Activated CD4-positive, alpha-beta T cell treated with anti-CD3 and anti-CD28 coated beads for 1 hour (primary cell): ENCODE measurements around the gene CALHM3.
"Not testable (repeated sequence)": the region's sequence is repeated elsewhere in the genome, so short reads cannot be mapped to it uniquely, and the experiment has no call there.

ENCODE experiments used
- DNase-seq: peaks from one replicate; pipeline ENCODE4 v3.0.0-alpha.2; 2020

Gene CALHM3

DNA sequence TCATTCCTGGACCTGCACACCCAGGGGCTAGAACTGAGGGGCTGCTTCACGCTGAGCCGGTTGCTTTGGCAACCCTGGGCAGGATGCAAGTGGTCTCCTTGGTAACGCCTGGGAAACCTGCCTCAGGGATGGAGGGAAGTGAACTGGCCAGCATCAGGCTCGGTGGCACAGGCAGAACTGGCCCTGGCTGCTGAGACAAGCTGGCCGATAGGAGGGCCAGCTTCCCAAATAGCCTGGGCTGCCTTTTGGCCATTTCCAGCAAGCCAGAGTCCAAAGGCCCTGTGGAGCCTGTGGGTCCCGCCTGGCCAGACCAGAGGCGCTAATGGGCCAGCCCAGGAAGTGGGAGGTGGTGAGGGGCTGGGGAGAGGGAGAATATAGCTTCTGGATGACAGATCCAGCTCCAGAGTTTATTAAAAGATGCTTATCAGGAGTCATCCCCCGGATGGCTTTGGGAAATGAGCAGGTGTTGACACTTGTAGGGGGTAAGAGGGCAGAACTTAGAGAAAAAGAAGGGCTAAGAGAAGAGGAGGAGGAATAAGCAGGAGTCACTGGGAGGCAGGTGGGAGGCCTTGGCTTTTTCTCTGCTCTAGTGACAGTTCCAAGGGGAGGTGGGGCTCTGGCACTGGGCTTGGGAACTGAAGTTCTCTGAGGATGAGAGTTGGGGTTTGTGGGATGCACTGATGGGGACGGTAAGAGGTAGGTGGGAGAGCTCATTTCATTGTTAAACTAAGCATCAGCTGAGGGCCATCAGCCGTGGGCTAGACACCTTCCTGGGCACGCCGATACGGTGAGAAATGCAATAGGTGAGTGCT, 24.0 kb upstream of the CALHM3 start:
- DNase-seq = no peak

GRCh38 chr10:103501186-103501585, 22.1 kb upstream of the CALHM3 start:
- DNase-seq = no peak

GRCh38 chr10:103500481-103500880, 21.4 kb upstream of the CALHM3 start:
- DNase-seq = no peak

DNA sequence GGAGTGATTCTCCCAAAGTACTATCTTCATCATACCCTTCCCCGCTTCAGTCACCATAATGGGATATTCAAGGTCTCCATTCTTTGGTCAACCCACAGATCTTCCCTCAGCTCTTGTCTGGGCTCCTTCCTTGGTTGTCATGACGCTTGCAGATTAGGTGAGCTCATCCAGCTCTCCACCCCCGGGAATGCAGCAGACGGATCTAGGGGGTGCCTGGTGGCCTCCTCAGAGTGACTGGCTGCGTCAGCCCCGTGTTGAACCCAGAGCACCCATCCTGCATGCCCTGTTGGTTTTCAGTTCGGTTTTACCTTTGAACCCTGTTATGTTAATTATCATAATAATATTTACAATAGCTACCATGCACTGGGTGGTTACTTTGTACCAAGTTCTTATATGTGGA, 20.8 kb upstream of the CALHM3 start:
- DNase-seq = no peak

DNA sequence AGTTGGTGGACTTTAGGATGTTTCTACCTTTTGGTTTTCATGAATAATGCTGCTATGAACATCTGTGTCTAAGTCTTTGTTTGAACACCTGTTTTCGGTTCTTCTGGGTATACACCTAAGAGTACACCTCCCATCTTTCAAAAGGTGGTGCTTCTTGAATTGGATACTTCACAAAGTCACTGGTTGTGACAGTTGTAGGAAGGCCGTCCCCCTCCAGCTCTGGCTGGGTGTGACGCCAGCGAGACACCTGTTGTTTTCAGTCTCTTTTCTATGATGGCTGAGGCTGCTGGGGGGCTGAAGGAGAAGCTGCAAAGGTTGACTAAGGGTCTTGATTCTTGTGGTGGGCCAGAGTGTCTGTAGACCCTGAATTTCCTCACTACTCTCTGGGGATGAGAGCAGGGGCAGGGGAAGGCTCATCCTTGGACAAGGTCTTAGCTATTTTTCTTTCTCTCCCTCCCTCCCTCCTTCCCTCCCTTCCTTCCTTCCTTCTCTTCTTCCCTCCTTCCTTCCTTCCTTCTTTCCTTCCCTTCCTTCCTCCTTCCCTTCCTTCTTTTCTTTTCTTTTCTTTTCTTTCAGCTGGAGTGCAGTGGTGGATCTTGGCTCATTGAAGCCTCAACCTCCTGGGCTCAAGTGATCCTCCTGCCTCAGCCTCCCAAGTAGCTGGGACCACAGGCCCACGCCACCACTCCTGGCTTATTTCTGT, 20.0 kb upstream of the CALHM3 start:
- DNase-seq = no peak

DNA sequence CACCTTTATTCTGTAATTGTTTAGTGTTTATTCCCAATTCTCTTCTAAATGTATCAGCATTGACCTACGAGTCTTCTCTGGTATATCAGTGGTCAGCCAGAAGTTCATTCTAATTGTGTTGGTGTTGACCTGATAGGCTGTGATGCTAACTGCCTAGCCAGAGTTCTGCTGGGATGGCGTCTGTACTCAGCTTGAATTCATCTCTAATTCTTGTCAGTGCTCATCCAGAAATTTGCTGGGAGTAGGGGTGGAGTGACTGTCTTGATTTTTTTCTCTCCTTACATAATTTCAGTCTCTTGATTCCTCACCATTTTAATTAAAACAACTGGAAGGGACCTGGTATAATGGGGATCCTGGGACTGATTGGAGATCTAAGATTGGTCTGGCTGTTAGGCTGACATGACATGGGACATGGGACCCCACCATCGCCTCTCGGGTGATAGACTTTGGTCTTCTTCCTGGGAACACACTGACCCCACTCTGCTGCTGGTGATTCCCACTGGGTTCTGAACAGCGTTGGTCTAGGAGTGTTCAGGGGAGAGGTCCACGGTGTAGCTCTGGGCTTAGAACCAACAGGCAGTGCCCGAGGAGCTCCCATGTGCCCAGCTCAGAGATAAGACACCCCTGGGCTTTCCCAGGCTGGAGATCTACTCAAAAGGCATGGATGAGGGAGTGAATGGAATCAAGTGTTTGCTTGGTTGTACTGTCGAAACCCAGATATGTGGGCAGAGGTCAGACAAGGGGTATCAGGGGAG, 18.3 kb upstream of the CALHM3 start:
- DNase-seq = no peak

DNA sequence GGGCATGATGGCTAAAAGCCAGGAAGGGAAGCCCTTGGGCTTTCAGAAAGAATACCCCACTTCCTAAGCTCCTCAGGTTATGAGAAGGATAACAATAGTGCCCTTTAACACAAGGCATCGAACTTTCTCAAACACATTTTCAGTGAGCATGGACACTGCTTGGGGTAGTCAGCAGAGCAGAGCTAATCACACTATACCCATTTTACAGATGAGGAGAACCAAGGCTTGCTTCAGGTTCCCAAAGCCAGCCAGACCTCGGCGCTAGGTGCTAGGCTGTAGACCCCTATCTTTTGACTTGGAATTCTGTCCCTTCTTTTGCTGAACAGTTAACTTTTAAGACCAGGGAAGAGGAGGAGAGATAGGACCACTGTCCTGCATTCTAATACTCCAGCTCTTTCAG, 16.3 kb upstream of the CALHM3 start:
- no peak for DNase-seq

GRCh38 chr10:103493916-103494877, 15.2 kb upstream of the CALHM3 start:
- DNase-seq = no peak

DNA sequence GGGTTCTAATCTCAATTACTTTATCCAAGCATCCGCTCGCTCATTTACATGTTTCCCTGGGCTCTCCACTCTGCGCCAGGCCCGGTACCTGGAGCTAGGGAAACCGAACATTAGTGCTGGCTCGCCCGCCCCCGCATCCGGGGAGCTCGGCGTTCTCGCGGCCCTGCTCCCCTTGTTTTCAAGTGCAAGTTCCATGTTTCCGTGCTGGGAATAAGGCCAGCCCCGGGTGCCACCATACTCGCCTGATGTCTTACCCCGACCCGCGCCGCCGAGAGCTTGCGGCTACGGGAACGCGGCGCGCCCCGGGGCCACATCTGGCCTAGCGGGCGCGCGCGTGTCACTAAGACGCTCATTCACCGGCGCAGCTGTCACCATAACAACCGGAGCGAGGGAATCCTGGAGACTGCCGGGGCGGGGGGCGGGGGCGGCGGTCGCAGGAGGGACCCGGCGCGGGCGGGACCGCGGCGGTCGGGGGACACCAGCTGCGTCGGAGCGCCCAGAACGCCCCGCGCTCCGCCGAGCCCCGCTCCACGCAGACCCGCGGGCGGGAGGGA, 14.4 kb upstream of the CALHM3 start, which contains the start of gene NEURL1:
Gene NEURL1 (plus strand): TSS at position 344 of the 554 bp plus-strand sequence. CDS start 683 bp downstream, outside the sequence.
- no peak for DNase-seq

DNA sequence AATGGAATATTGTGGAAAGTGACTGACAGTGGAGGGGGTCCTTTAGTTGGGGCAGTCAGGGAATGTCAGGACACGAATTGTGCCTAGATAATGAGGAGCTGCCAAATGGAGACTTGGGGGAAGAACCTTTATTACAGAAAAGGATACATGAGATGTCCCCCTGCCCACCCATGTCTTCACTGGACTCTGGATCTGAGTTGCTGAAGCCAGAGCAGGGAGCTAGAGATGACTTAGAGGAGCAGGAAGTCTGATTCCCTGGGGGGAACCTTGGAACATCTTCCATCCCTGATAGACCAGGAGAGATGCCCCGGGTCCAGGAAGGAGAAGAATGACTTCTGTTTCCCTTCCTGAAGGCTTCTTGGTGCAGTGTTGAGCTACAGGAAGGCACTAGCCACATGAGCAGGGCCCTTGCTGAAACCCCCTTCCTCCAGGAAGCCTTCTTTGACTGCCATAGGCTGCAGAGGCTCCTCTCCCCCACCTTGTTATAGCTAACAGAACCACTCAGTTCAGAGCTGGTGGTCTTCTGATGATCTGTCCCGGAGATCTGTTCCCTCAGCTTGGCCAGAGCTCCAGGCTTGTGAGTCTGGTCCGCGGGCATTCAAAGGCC, 13.7 kb upstream of the CALHM3 start:
- no peak for DNase-seq

- no peak for DNase-seq
Measured at GRCh38 chr10:103491729-103492364, 12.8 kb upstream of the CALHM3 start.

GRCh38 chr10:103490986-103491314, 11.9 kb upstream of the CALHM3 start:
- DNase-seq = no peak

DNA sequence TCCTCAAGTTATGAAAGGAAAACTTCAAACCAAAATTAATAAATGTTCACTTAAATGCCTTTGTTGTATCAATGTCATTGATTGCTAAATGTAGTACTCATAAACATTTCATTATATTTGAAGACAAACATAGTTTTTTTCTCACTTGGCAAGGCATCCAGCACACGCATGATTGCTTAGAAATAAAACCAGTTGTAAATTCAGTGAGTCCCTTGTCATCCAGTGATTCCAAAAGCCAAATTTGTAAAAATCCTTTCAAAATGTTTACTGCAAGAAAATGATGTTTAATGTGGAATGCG, 8.3 kb upstream of the CALHM3 start:
- no peak for DNase-seq

DNA sequence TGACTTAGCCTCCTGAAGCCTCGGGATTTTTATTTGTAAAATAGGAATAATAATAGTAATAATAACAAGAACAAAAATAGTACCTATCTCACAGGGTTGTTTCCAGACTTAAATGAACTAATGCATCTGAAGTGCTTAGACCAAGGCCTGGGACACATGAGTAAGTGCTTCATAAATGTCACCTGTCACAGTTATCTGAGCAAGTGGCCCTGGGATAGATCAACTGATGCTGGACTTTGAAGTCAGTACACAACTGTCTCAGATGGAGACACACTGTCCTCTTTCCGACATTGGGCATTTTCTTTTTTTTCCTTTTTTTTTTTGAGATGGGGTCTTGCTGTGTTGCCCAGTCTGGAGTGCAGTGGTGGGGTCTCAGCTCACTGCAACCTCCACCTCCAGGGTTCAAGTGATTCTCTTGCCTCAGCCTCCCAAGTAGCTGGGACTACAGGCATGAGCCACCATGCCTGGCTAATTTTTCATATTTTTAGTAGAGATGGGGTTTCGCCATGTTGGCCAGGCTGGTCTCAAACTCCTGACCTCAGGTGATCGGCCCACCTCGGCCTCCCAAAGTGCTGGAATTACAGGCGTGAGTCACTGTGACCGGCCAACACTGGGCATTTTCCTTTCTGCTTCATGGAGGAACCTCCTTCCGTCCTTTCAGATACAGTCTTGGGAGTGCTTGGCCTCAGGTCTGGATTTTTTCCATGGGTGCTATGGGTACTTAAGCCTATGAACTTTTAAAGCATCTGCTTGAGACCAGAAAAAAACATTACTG, 7.8 kb upstream of the CALHM3 start:
- DNase-seq = not testable (repeated sequence)

DNA sequence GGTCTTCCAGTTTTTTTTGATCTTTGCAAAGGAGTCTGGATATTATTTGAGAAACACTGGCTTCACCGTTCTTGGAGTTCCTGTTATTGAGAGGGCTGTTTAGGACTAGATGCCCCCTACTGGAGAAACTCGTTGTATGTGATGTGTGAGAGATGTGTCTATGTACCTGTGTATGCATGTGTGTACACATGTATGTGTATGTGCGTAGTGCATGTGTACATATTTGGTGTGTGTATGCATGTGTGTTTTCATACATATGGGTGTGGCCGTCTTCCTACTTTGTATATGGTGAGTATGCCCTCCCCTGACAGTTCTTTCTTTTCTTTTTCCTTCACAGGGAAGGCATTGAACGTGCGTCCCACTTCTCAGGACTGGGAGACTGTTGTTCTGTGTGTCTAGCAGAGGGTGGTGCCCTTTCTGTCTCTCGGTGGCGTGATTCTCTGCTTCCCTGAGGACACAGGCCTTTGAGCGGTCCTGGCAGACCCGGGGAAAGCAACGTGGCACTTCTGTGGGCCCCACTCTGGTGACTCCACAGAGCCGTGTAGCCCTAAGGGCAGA, 3.0 kb upstream of the CALHM3 start:
- no peak for DNase-seq

GRCh38 chr10:103480521-103480920, 1.5 kb upstream of the CALHM3 start:
- no peak for DNase-seq

- DNase-seq = no peak
Measured at GRCh38 chr10:103478671-103479070, 369 bp downstream of the CALHM3 start.

DNA sequence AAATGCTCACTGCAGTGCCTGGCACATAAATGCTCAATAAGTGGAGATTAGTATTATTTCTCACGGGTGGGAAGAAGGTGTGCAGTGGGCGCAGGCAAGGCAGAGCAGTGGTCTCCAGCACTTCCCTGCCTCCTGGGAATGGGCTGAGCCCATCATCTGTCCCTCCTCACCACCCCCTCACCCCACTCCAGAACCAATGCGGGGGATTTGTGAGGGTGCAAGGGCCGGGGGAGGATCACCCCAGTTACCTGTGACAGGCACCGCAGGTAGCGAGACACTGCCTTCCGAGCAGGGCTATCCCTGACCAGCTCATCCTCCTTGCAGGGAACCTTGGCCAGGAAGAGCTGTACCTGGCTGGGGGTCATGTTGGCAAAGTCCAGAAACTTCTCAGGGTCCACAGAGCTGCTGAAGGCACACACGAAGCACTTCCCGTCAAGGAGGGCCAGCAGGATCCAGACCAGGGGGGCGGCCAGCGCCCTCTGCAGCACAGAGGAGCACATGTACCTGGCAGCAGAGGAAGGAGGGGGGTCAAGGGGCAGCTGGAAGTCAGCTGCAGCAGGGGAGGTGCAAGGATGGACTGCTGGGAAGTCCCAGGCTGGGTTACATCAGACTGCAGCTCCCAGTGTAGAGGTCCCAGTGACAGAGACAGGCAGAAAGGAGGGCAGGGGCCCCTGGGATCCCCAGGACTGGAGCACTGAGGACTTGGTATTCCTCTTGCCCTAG, 2.8 kb downstream of the CALHM3 start:
- no peak for DNase-seq

DNA sequence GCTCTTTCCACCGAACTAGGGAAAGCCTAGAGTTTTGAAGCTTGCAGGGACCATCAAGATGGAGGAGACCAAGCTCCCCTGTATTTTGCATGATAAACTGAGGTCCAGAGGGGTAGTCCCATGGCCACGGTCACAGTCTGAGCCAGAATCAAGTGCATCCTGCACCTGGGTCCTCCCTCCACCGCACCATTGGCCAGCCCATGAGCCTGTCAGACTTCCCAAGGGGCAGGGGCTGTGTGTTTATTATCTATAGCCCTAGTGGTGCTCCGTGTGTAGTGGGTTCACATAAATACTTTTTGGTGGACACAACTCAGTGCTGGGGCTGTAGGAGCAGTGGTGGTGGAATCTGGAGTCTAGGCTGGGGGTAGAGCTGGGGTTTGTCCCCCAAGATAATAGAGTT, 3.6 kb downstream of the CALHM3 start:
- DNase-seq = no peak

- no peak for DNase-seq
Measured at GRCh38 chr10:103474077-103474476, 5.0 kb downstream of the CALHM3 start.
